ENCODE results near the gene RPS6KL1.

DNA sequence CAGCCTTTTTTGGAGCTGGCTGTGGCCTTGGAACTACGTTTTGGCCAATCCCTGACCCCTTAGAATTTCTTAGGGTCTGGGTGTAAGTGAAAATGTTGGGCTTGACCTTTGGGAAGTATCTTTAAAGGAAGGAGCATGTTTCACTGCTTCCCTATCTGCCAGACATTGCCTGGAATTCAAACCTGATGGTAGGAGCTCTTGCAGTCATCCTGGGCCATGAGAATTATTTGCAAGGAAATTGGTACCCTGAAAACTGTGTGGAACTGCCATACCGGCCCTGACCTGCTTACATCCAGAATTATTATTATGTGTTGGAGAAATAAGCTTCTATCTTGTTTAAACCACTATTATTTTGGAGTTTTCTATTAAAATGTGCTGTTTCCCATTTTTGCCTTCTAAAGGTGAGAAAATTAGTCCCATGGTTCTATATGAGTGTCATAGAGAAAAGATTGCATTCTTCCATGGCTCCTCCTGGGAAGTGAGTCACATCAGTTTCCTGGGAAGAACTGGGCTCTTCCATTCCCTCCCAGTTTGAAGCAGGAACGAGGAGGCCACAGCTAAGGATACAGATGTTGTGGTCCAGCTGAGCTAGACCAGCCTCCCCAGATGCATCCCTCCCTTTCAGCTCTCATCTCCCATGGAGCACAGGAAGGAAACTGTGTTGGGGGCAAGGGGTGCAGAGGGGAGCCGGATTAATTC, 41.9 kb upstream of the RPS6KL1 start:
- TF ChIP-seq, protein P1, sequence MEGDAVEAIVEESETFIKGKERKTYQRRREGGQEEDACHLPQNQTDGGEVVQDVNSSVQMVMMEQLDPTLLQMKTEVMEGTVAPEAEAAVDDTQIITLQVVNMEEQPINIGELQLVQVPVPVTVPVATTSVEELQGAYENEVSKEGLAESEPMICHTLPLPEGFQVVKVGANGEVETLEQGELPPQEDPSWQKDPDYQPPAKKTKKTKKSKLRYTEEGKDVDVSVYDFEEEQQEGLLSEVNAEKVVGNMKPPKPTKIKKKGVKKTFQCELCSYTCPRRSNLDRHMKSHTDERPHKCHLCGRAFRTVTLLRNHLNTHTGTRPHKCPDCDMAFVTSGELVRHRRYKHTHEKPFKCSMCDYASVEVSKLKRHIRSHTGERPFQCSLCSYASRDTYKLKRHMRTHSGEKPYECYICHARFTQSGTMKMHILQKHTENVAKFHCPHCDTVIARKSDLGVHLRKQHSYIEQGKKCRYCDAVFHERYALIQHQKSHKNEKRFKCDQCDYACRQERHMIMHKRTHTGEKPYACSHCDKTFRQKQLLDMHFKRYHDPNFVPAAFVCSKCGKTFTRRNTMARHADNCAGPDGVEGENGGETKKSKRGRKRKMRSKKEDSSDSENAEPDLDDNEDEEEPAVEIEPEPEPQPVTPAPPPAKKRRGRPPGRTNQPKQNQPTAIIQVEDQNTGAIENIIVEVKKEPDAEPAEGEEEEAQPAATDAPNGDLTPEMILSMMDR (IDR thresholded peaks at IDR 0.05), result no peak
- no peak for TF ChIP-seq POLR2A (IDR thresholded peaks at IDR 0.05)
